GM12872 (cell line): Measurements from ENCODE around the gene PCIF1.

Experiments used
- CTCF ChIP-seq: IDR thresholded peaks from 3 replicates; pipeline ENCODE4 v1.5.1; 2011; ENCODE audit warnings: low read depth, mild to moderate bottlenecking, low read length, moderate library complexity; ENCODE audit not compliant: insufficient read depth

PCIF1 gene

GRCh38 chr20:45934586-45935415 lies at the start of gene PCIF1:
Gene PCIF1 (plus strand): TSS chr20:45934683. CDS start chr20:45939000, 4,317 bp downstream.
- TF ChIP-seq CTCF, result no peak

GRCh38 chr20:45886590-45887345 lies 47.7 kb upstream of the PCIF1 start:
- TF ChIP-seq CTCF, result no peak

GRCh38 chr20:45887346-45887715 lies 47.2 kb upstream of the PCIF1 start, which contains the start of gene SPATA25:
Gene SPATA25 (minus strand): TSS chr20:45887622. CDS start chr20:45887590, 32 bp downstream.
- TF ChIP-seq CTCF, result no peak

GRCh38 chr20:45888681-45889080 lies 45.8 kb upstream of the PCIF1 start:
- no peak for TF ChIP-seq CTCF

DNA sequence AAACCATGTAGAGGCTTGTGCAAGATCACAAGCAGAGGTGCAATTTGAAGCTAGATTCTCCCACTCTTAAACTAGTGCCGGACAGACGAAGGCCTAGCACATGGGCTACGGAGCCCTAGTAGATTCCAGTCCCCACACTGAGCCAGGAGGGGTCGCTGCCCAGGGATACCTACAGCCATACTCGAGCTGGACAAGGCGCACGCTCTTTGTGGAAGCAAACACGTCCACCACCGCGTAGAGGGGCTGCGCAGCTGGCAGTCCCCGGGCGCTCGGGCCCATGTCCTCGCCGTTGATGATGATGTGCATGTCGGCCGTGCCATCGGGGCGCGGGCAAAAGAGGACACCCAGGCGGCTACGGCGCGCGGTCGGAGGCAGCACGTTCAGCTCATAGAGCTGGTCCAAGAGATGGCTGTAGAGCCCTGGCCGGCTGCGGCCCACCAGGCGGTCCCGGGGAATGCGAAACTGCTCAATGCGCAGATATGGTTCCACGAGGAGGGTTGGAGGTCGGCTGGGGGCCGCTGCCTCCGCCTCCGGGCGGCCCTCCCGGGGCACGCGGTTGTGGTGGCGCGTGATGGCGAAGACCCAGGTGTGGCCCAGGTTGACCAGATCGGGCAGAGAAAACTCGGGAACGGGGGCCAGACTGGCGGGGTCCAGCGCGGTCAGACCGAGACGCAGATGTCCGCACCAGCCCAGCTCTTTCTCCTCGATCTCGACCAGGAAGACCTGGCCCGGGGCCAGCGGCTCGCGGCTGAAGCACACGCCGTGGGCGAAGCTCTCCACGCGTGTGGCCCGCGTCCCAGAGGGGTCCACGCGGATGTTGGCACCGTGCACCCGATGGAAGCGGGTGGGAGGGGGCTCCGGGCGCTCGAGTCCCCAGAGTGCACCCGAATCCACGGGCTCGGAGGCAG lies 44.2 kb upstream of the PCIF1 start:
- TF ChIP-seq CTCF, result peak; percentile 64

- no peak for TF ChIP-seq CTCF
Measured at GRCh38 chr20:45890985-45891983, 43.2 kb upstream of the PCIF1 start, which contains the start of the genes CTSA and NEURL2. Gene CTSA (plus strand): TSS chr20:45891335. CDS start chr20:45891569, 234 bp downstream. Gene NEURL2 (minus strand): TSS chr20:45891208. CDS start chr20:45890991, 217 bp downstream.
